Trophoblast cell (in vitro differentiated cells and primary cell): Measurements from ENCODE around the gene SARNP.
A peak's percentile ranks its signal among the peaks of the same experiment; 100 is the strongest.

Experiments used
- DNase-seq, 2 donors: peaks; one replicate each; pipeline ENCODE4 v3.0.0-alpha.2; 2016
- H2AFZ ChIP-seq: 2 replicates; pipeline ENCODE4 v1.6.1; 2013; ENCODE audit warnings: low read length, moderate library complexity, mild to moderate bottlenecking; ENCODE audit not compliant: insufficient read depth, poor library complexity
- H2AK5ac ChIP-seq: 2 replicates; pipeline ENCODE4 v1.6.1; 2013; ENCODE audit warnings: mild to moderate bottlenecking, low read length
- H2BK120ac ChIP-seq: 2 replicates; pipeline ENCODE4 v1.6.1; 2013; ENCODE audit warnings: low read length, mild to moderate bottlenecking, moderate library complexity; ENCODE audit not compliant: insufficient read depth, poor library complexity
- H2BK12ac ChIP-seq: 2 replicates; pipeline ENCODE4 v1.6.1; 2013; ENCODE audit warnings: mild to moderate bottlenecking, low read length, moderate library complexity
- H2BK5ac ChIP-seq: 2 replicates; pipeline ENCODE4 v1.6.1; 2013; ENCODE audit warnings: low read length, low read depth, moderate library complexity, mild to moderate bottlenecking; ENCODE audit not compliant: poor library complexity
- H3K14ac ChIP-seq: 2 replicates; pipeline ENCODE4 v1.6.1; 2013; ENCODE audit warnings: mild to moderate bottlenecking, low read length
- H3K18ac ChIP-seq: 2 replicates; pipeline ENCODE4 v1.6.1; 2013; ENCODE audit warnings: mild to moderate bottlenecking, low read length
- H3K23ac ChIP-seq: 2 replicates; pipeline ENCODE4 v1.6.1; 2013; ENCODE audit warnings: low read length
- H3K27ac ChIP-seq: 2 replicates; pipeline ENCODE4 v1.5.1; 2013; ENCODE audit warnings: low read depth, mild to moderate bottlenecking, inconsistent platforms, low read length, moderate library complexity
- H3K27me3 ChIP-seq: 2 replicates; pipeline ENCODE4 v1.6.1; 2013; ENCODE audit warnings: inconsistent platforms, mild to moderate bottlenecking, low read length, moderate library complexity; ENCODE audit not compliant: insufficient read depth
- H3K36me3 ChIP-seq, 2 experiments: 1 replicate in 1 of 2; 2 replicates in 1 of 2; pipeline ENCODE4 v1.6.1; 2013; ENCODE audit warnings: low read length in 2 of 2, mild to moderate bottlenecking in 2 of 2, moderate library complexity in 1 of 2; ENCODE audit not compliant: insufficient read depth in 2 of 2, control insufficient read depth in 1 of 2
- H3K4ac ChIP-seq: 2 replicates; pipeline ENCODE4 v1.6.1; 2013; ENCODE audit warnings: low read depth, mild to moderate bottlenecking, low read length, moderate library complexity
- H3K4me1 ChIP-seq, 2 experiments: 1 replicate in 1 of 2; 2 replicates in 1 of 2; pipeline ENCODE4 v1.6.1; 2013; ENCODE audit warnings: low read length in 2 of 2, mild to moderate bottlenecking in 2 of 2, moderate library complexity in 1 of 2; ENCODE audit not compliant: insufficient read depth in 2 of 2, control insufficient read depth in 1 of 2
- H3K4me2 ChIP-seq: 2 replicates; pipeline ENCODE4 v1.6.1; 2013; ENCODE audit warnings: inconsistent platforms, mild to moderate bottlenecking, low read length, moderate library complexity
- H3K4me3 ChIP-seq: 2 replicates; pipeline ENCODE4 v1.5.1; 2013; ENCODE audit warnings: mild to moderate bottlenecking, low read depth, low read length, inconsistent platforms
- H3K79me1 ChIP-seq: one replicate; pipeline ENCODE4 v1.6.1; 2013; ENCODE audit warnings: low read length
- H3K79me2 ChIP-seq: 2 replicates; pipeline ENCODE4 v1.6.1; 2013; ENCODE audit warnings: low read length, mild to moderate bottlenecking; ENCODE audit not compliant: control insufficient read depth, insufficient read depth, poor library complexity
- H3K9ac ChIP-seq: 2 replicates; pipeline ENCODE4 v1.6.1; 2013; ENCODE audit warnings: mild to moderate bottlenecking, low read length
- H3K9me3 ChIP-seq: 2 replicates; pipeline ENCODE4 v1.6.1; 2013; ENCODE audit warnings: low read depth, mild to moderate bottlenecking, control low read depth, inconsistent platforms, low read length; ENCODE audit not compliant: insufficient read depth
- H4K12ac ChIP-seq: 2 replicates; pipeline ENCODE4 v1.6.1; 2013; ENCODE audit warnings: low read depth, mild to moderate bottlenecking, low read length, moderate library complexity
- H4K8ac ChIP-seq: 2 replicates; pipeline ENCODE4 v1.6.1; 2013; ENCODE audit warnings: low read depth, mild to moderate bottlenecking, low read length, moderate library complexity
- H4K91ac ChIP-seq: one replicate; pipeline ENCODE4 v1.6.1; 2013; ENCODE audit warnings: low read depth, mild to moderate bottlenecking, low read length, moderate library complexity
- WGBS: extraction: QIAGEN DNeasy Blood & Tissue Kit; methylation state at CpG from one replicate; pipeline ENCODE4 v1.1.7; 2013; ENCODE audit warnings: missing lambda C conversion rate; ENCODE audit not compliant: insufficient read length, insufficient coverage; ENCODE audit errors: extremely low coverage; 5-methylcytosine and 5-hydroxymethylcytosine counted together

Gene SARNP

DNA sequence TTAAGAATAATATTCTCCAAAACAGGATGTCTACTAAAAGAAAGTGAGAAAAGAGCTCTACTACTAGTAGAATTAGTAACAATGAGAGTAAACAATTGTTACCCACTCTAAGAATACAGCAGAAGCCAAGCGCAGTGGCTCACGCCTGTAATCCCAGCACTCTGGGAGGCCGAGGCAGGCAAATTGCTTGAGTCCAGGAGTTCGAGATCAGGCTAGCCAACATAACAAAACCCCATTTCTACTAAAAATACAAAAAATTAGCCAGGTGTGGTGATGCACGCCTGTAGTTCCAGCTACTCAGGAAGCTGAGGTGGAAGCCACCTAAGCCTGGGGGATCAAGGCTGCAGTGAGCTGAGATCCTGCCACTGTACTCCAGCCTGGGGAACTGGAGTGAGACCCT is 7.2 kb upstream of the SARNP start:
- H2BK120ac ChIP-seq: no peak overlapping the region
- H3K79me1 ChIP-seq: peaks cover 2% of the 10 kb centered on the region
- H2AK5ac ChIP-seq: no peak overlapping the region
- H3K36me3 ChIP-seq: peaks cover 23 to 33% of the 10 kb centered on the region in 2 experiments
- no peak overlapping the region for H3K4ac ChIP-seq
- H3K27ac ChIP-seq: no peak overlapping the region
- no peak overlapping the region for H3K18ac ChIP-seq
- H3K27me3 ChIP-seq: no peaks in the 10 kb centered on the region
- no peak for DNase-seq
- no peak overlapping the region for H3K4me2 ChIP-seq
- WGBS: no CpG with 5 or more reads among the region's 5 CpGs
- H2BK12ac ChIP-seq: no peak overlapping the region
- no peak overlapping the region for H3K14ac ChIP-seq
- H4K8ac ChIP-seq: no peak overlapping the region
- H3K4me3 ChIP-seq: no peak overlapping the region
- H3K79me2 ChIP-seq: peaks cover 2% of the 10 kb centered on the region
- H3K9ac ChIP-seq: no peak overlapping the region
- no peaks in the 10 kb centered on the region for H3K9me3 ChIP-seq
- H2AFZ ChIP-seq: no peak overlapping the region
- no peak overlapping the region for H2BK5ac ChIP-seq
- no peak overlapping the region for H4K91ac ChIP-seq
- peaks cover 8 to 9% of the 10 kb centered on the region in 2 experiments for H3K4me1 ChIP-seq
- H3K23ac ChIP-seq: no peak overlapping the region
- no peak overlapping the region for H4K12ac ChIP-seq

DNA sequence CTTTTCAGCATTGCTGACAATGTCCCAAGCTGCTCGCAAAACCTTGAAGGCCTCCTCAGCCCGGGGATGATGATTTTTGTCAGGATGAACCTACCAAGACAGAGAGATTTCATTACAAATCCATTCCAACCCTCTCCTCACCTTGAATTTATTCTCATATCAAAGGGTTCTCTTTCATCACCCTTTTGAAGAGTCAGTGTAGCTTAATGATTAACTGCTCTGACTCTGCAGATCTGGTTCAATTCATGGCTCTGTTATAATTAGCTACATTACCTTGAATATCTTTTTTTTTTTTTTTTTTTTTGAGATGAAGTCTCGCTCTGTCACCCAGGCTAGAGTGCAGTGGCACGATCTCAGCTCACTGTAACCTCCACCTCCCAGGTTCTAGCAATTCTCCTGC is 5.9 kb upstream of the SARNP start:
- H4K12ac ChIP-seq: no peak overlapping the region
- H3K9ac ChIP-seq: no peak overlapping the region
- peaks cover 25 to 39% of the 10 kb centered on the region in 2 experiments for H3K36me3 ChIP-seq
- peaks cover 5 to 11% of the 10 kb centered on the region in 2 experiments for H3K4me1 ChIP-seq
- no peak overlapping the region for H3K4me3 ChIP-seq
- H4K8ac ChIP-seq: no peak overlapping the region
- no peak overlapping the region for H3K14ac ChIP-seq
- no peaks in the 10 kb centered on the region for H3K9me3 ChIP-seq
- WGBS: no CpG with 5 or more reads among the region's 4 CpGs
- no peak for DNase-seq
- no peak overlapping the region for H2BK120ac ChIP-seq
- no peak overlapping the region for H2AK5ac ChIP-seq
- no peak overlapping the region for H2BK12ac ChIP-seq
- H3K23ac ChIP-seq: no peak overlapping the region
- H3K27me3 ChIP-seq: no peaks in the 10 kb centered on the region
- H3K18ac ChIP-seq: no peak overlapping the region
- no peak overlapping the region for H2AFZ ChIP-seq
- no peak overlapping the region for H3K4ac ChIP-seq
- peaks cover 4% of the 10 kb centered on the region for H3K79me2 ChIP-seq
- no peak overlapping the region for H4K91ac ChIP-seq
- no peak overlapping the region for H3K27ac ChIP-seq
- H2BK5ac ChIP-seq: no peak overlapping the region
- H3K79me1 ChIP-seq: no peaks in the 10 kb centered on the region
- no peak overlapping the region for H3K4me2 ChIP-seq

DNA sequence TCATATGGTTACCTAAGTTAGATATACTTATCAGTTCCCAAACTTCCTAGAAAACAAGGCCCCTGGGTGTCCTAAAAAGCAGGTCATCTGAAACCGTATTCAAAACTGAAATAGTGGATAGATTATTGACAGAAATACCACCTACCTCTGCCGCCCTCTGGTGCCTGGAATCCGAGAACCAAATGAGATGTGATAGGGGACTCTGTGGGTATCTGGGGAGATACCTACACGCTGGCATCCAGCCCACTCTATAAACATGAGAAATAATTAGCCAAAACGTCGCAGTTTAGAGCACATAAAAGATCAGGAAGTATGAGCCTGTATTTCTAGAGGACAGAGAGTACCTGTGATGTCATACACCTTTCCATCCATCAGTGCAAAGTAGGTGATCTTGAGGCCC is 4.7 kb upstream of the SARNP start:
- no peak overlapping the region for H2AK5ac ChIP-seq
- H2BK12ac ChIP-seq: no peak overlapping the region
- no peak overlapping the region for H3K4me3 ChIP-seq
- H3K27me3 ChIP-seq: no peaks in the 10 kb centered on the region
- no peaks in the 10 kb centered on the region for H3K9me3 ChIP-seq
- no peak overlapping the region for H3K4ac ChIP-seq
- peaks cover 2 to 5% of the 10 kb centered on the region in 2 experiments for H3K4me1 ChIP-seq
- no peak overlapping the region for H3K23ac ChIP-seq
- H3K36me3 ChIP-seq: peaks cover 17 to 32% of the 10 kb centered on the region in 2 experiments
- no peak overlapping the region for H3K18ac ChIP-seq
- H2BK5ac ChIP-seq: no peak overlapping the region
- WGBS: no CpG with 5 or more reads among the region's 6 CpGs
- H4K12ac ChIP-seq: no peak overlapping the region
- DNase-seq: peak in 1 of 2 donors; percentile 62
- no peak overlapping the region for H4K8ac ChIP-seq
- peaks cover 4% of the 10 kb centered on the region for H3K79me1 ChIP-seq
- peaks cover 8% of the 10 kb centered on the region for H3K79me2 ChIP-seq
- no peak overlapping the region for H2BK120ac ChIP-seq
- no peak overlapping the region for H2AFZ ChIP-seq
- H4K91ac ChIP-seq: no peak overlapping the region
- H3K4me2 ChIP-seq: no peak overlapping the region
- H3K14ac ChIP-seq: no peak overlapping the region
- H3K9ac ChIP-seq: no peak overlapping the region
- H3K27ac ChIP-seq: no peak overlapping the region

DNA sequence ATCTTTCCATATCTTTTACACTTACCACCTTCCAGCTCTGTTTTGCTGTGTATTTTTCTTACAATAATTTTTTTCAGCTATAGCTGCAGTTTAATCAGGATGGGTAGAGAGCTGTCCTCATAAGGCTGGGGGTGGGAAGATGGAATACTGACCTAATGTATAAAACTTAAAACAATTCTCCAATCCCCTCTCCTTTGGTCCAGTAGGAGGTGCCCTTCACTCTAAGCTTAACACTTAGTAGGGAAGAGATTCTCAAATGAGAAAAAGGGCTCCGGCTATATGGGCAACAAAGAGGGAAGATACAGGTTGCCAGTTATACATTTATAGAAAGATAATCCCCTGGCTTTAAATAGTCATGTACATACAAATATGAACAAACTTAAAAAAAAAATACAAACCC is 3.2 kb upstream of the SARNP start:
- DNase-seq: peak in 1 of 2 donors; percentile 49
- WGBS: no CpG with 5 or more reads among the region's 1 CpG
- H4K91ac ChIP-seq: no peak overlapping the region

More for the DNA sequence above, 3.2 kb upstream of the SARNP start:
- no peak overlapping the region for H4K12ac ChIP-seq
- H3K27ac ChIP-seq: no peak overlapping the region
- H3K23ac ChIP-seq: no peak overlapping the region
- no peaks in the 10 kb centered on the region for H3K9me3 ChIP-seq
- no peak overlapping the region for H2AK5ac ChIP-seq
- H2AFZ ChIP-seq: no peak overlapping the region
- H3K4ac ChIP-seq: no peak overlapping the region
- no peak overlapping the region for H2BK12ac ChIP-seq
- H3K4me1 ChIP-seq: peaks cover 2 to 3% of the 10 kb centered on the region in 2 experiments
- H3K4me2 ChIP-seq: no peak overlapping the region
- H3K18ac ChIP-seq: no peak overlapping the region
- H3K36me3 ChIP-seq: peaks cover 17 to 30% of the 10 kb centered on the region in 2 experiments
- H3K27me3 ChIP-seq: no peaks in the 10 kb centered on the region
- no peak overlapping the region for H3K9ac ChIP-seq
- no peak overlapping the region for H2BK5ac ChIP-seq
- H3K4me3 ChIP-seq: no peak overlapping the region
- H2BK120ac ChIP-seq: no peak overlapping the region
- H3K79me2 ChIP-seq: peaks cover 12% of the 10 kb centered on the region
- H3K14ac ChIP-seq: no peak overlapping the region
- peaks cover 6% of the 10 kb centered on the region for H3K79me1 ChIP-seq
- no peak overlapping the region for H4K8ac ChIP-seq
